ENCODE data around the gene HVCN1.
A peak's percentile ranks its signal among the peaks of the same experiment; 100 is the strongest.

HVCN1 gene

DNA sequence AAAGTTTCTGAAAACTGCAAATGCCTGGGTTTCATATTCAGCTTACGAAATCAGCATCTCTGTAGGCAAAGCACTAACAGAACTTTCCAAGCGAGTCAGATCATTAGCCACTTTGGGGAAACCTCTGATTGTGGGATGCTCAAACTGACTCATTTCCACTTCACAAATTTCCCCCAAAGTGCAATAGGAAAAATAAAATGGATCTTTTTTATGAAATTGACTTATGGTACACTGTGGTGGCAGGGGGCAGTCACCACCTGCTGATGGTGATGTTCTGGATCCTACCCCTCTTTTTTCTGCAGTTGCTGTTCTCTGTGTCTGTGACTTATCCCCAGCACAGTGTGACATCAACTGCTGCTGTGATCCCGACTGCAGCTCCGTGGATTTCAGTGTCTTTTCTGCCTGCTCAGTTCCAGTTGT lies 69.4 kb downstream of the HVCN1 start:
- DNase-seq (ENCODE audit: low read depth), result no peak

GRCh38 chr12:110616471-110617115 lies 72.3 kb downstream of the HVCN1 start:
- no peak for DNase-seq (ENCODE audit: low read depth)

DNA sequence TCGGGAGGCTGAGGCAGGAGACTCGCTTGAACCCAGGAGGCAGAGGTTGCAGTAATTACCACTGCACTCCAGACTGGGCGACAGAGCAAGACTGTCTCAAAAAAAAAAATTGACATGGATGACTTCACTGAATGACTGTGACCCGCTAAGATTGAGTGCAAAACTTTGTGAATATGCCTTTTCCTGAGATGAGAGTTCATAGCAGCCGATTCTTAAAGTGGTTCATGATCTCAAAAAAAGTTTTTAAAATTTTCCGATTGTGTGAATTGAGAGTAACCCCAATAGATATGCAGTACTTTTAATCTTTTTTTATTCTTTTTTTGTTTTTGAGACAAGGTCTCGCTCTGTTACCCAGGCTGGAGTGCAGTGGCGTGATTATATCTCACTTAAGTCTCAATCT lies 73.7 kb downstream of the HVCN1 start:
- no peak for DNase-seq (ENCODE audit: low read depth)

GRCh38 chr12:110613771-110614684 lies 74.9 kb downstream of the HVCN1 start, which contains the start of gene TCTN1:
Gene TCTN1, plus strand, starts transcription at chr12:110614129. Its CDS starts 54 bp downstream, at chr12:110614183.
- DNase-seq (ENCODE audit: low read depth), result peak; percentile 92

- no peak for DNase-seq (ENCODE audit: low read depth)
Measured at GRCh38 chr12:110613071-110613770, 75.7 kb downstream of the HVCN1 start.

- no peak for DNase-seq (ENCODE audit: low read depth)
Measured at GRCh38 chr12:110606253-110606611, 82.7 kb downstream of the HVCN1 start.

GRCh38 chr12:110602085-110602814 lies 86.7 kb downstream of the HVCN1 start:
- peak; percentile 26 for DNase-seq (ENCODE audit: low read depth)

GRCh38 chr12:110600254-110600653 lies 88.7 kb downstream of the HVCN1 start:
- no peak for DNase-seq (ENCODE audit: low read depth)

DNA sequence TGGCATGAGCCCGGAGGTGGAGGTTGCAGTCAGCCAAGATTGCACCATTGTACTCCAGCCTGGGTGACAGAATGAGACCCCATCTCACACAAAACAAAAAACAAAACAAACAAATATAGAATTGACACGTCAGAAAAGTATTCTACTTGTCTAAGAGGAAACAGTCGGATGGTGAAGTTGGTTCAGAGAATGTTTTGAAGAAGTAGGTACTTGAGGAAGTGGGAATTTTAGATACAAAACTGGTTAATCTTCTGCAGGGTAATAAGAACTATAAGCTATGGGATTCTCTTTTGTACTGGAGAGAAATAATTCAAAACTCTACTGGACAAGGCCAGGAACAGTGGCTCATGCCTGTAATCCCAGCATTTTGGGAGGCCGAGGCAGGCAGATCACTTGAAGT lies 89.6 kb downstream of the HVCN1 start:
- no peak for DNase-seq (ENCODE audit: low read depth)
